NCI-H1436 (cell line): ENCODE data around the gene RAB20.
A peak's percentile ranks its signal among the peaks of the same experiment; 100 is the strongest.
"Not testable (repeated sequence)": the region's sequence is repeated elsewhere in the genome, so short reads cannot be mapped to it uniquely, and the experiment has no call there.

Source experiments
- DNase-seq: peaks from one replicate; lab custom pipeline; 2025; lab: John Stamatoyannopoulos, UW

Gene RAB20

GRCh38 chr13:110509971-110510786 lies 51.3 kb downstream of the RAB20 start:
- DNase-seq = no peak

- peak; percentile 69 for DNase-seq
Measured at GRCh38 chr13:110509478-110509926, 52.0 kb downstream of the RAB20 start.

GRCh38 chr13:110507678-110508381 lies 53.7 kb downstream of the RAB20 start:
- DNase-seq = no peak

GRCh38 chr13:110506859-110507566 lies 54.5 kb downstream of the RAB20 start:
- DNase-seq = no peak

GRCh38 chr13:110506396-110506795 lies 55.1 kb downstream of the RAB20 start:
- DNase-seq = no peak

GRCh38 chr13:110505594-110505993 lies 55.9 kb downstream of the RAB20 start:
- DNase-seq = no peak

GRCh38 chr13:110503979-110504499 lies 57.5 kb downstream of the RAB20 start:
- no peak for DNase-seq

GRCh38 chr13:110503037-110503901 lies 58.3 kb downstream of the RAB20 start:
- no peak for DNase-seq

GRCh38 chr13:110501188-110501587 lies 60.3 kb downstream of the RAB20 start:
- no peak for DNase-seq

- no peak for DNase-seq
Measured at GRCh38 chr13:110500341-110500740, 61.2 kb downstream of the RAB20 start.

- DNase-seq = peak; percentile 41
Measured at GRCh38 chr13:110499621-110500281, 61.8 kb downstream of the RAB20 start.

GRCh38 chr13:110498765-110499164 lies 62.8 kb downstream of the RAB20 start:
- no peak for DNase-seq

GRCh38 chr13:110498327-110498726 lies 63.2 kb downstream of the RAB20 start:
- no peak for DNase-seq

GRCh38 chr13:110497896-110498295 lies 63.6 kb downstream of the RAB20 start:
- DNase-seq = not testable (repeated sequence)

- no peak for DNase-seq
Measured at GRCh38 chr13:110497003-110497402, 64.5 kb downstream of the RAB20 start.

GRCh38 chr13:110496281-110496680 lies 65.2 kb downstream of the RAB20 start:
- DNase-seq = no peak

GRCh38 chr13:110495881-110496280 lies 65.6 kb downstream of the RAB20 start:
- DNase-seq = no peak

- DNase-seq = no peak
Measured at GRCh38 chr13:110495376-110495775, 66.1 kb downstream of the RAB20 start.

- no peak for DNase-seq
Measured at GRCh38 chr13:110493613-110494012, 67.9 kb downstream of the RAB20 start.

- DNase-seq = no peak
Measured at GRCh38 chr13:110492679-110493593, 68.6 kb downstream of the RAB20 start.
